H1 (cell line): ENCODE data around the gene MTF2. TPM values are rescaled to one million over a fixed set of nuclear protein-coding genes. Genes with fewer than 3 reads are reported as not detected.

Source experiments
- CTCF ChIA-PET: fragments of 300-600 bp; sonication (Branson Sonifier 250); formaldehyde crosslinking; loops from one replicate; lab custom pipeline; 2021; ENCODE audit not compliant: partially characterized antibody; lab: Charles Lee
- POLR2A ChIA-PET: fragments of 300-600 bp; sonication (Branson Sonifier 250); formaldehyde crosslinking; loops from one replicate; lab custom pipeline; 2021; ENCODE audit warnings: inconsistent platforms; ENCODE audit not compliant: partially characterized antibody; lab: Charles Lee
- DNase-seq, 2 experiments: peaks; one replicate each; pipeline versions ENCODE4 v3.0.0 to v3.0.0-alpha.2; 2010 to 2022; ENCODE audit warnings: low spot score in 2 of 2, low read depth in 1 of 2, mixed read lengths in 1 of 2
- FAIRE-seq: peaks from 2 replicates; lab custom pipeline; 2011; peaks lifted over from hg19 to GRCh38; lab: Jason Lieb, UNC
- H2AFZ ChIP-seq: 2 replicates; pipeline ENCODE4 v1.8.1; 2012; ENCODE audit warnings: low read length, inconsistent platforms
- H2AK5ac ChIP-seq: 2 replicates; pipeline ENCODE4 v1.6.1; 2013; ENCODE audit warnings: low read depth, low read length
- H2BK120ac ChIP-seq: replicated peaks from 2 replicates; pipeline ENCODE3; 2013; ENCODE audit warnings: low read depth, low read length, inconsistent platforms
- H2BK12ac ChIP-seq: 2 replicates; pipeline ENCODE4 v1.6.1; 2013; ENCODE audit warnings: low read depth, low read length
- H2BK15ac ChIP-seq: 2 replicates; pipeline ENCODE4 v1.6.1; 2013; ENCODE audit warnings: low read length
- H2BK20ac ChIP-seq: 2 replicates; pipeline ENCODE4 v1.6.1; 2013; ENCODE audit warnings: low read length
- H2BK5ac ChIP-seq: 2 replicates; pipeline ENCODE4 v1.6.1; 2013; ENCODE audit warnings: low read depth, low read length
- H3K14ac ChIP-seq: 2 replicates; pipeline ENCODE4 v1.6.1; 2013; ENCODE audit warnings: inconsistent platforms; ENCODE audit not compliant: insufficient read length
- H3K18ac ChIP-seq: 2 replicates; pipeline ENCODE4 v1.6.1; 2013; ENCODE audit warnings: low read length; ENCODE audit errors: extremely low read depth
- H3K23ac ChIP-seq: 2 replicates; pipeline ENCODE4 v1.6.1; 2013; ENCODE audit warnings: inconsistent platforms; ENCODE audit not compliant: insufficient read length
- H3K23me2 ChIP-seq: 2 replicates; pipeline ENCODE4 v1.6.1; 2013; ENCODE audit warnings: low read depth, low read length
- H3K27ac ChIP-seq: 2 replicates; pipeline ENCODE4 v1.6.1; 2011; ENCODE audit warnings: low read depth, low read length, inconsistent platforms
- H3K27me3 ChIP-seq, 4 experiments: replicated peaks in 1 of 4; 1 replicate in 1 of 4; 2 replicates in 3 of 4; pipeline versions ENCODE4 v1.6.1 to v1.8.1; 2011 to 2013; ENCODE audit warnings: low read length in 3 of 4, mild to moderate bottlenecking in 3 of 4, inconsistent platforms in 2 of 4, mixed read lengths in 2 of 4, moderate library complexity in 1 of 4; ENCODE audit not compliant: control insufficient read depth in 3 of 4, insufficient read depth in 3 of 4; ENCODE audit errors: extremely low read depth in 1 of 4
- H3K36me3 ChIP-seq, 4 experiments: 2 replicates each; pipeline versions ENCODE4 v1.6.1 to v1.8.1; 2011 to 2013; ENCODE audit warnings: mild to moderate bottlenecking in 4 of 4, low read length in 3 of 4, moderate library complexity in 2 of 4, control low read depth in 1 of 4, inconsistent platforms in 1 of 4; ENCODE audit not compliant: insufficient read depth in 4 of 4, control insufficient read depth in 2 of 4
- H3K4ac ChIP-seq: replicated peaks from 2 replicates; pipeline ENCODE3; 2013; ENCODE audit warnings: low read length, low read depth, mixed read lengths, inconsistent platforms; ENCODE audit not compliant: insufficient read length
- H3K4me1 ChIP-seq, 4 experiments: replicated peaks in 1 of 4; 1 replicate in 1 of 4; 2 replicates in 3 of 4; pipeline versions ENCODE4 v1.6.1 to v1.8.1; 2011 to 2013; ENCODE audit warnings: low read length in 3 of 4, inconsistent platforms in 2 of 4, mixed read lengths in 1 of 4; ENCODE audit not compliant: insufficient read depth in 4 of 4, control insufficient read depth in 3 of 4
- H3K4me2 ChIP-seq, 2 experiments: 2 replicates each; pipeline versions ENCODE4 v1.6.1 to v1.8.1; 2011 to 2013; ENCODE audit warnings: low read depth in 2 of 2, low read length in 2 of 2, control low read depth in 1 of 2, inconsistent platforms in 1 of 2, mild to moderate bottlenecking in 1 of 2; ENCODE audit not compliant: insufficient read depth in 1 of 2
- H3K4me3 ChIP-seq, 4 experiments: fragments of 200-600, 300-600 bp in 1 of 4; sonication (generic), shearing (Covaris generic), sonication (Bioruptor Twin) in 1 of 4; 2 replicates each; pipeline versions ENCODE4 v1.5.1 to v1.8.1; 2011 to 2016; ENCODE audit warnings: low read length in 4 of 4, low read depth in 3 of 4, control low read depth in 2 of 4, inconsistent platforms in 2 of 4, mild to moderate bottlenecking in 2 of 4, mixed read lengths in 1 of 4, moderate library complexity in 1 of 4; ENCODE audit not compliant: insufficient read depth in 2 of 4; ENCODE audit errors: extremely low read depth in 1 of 4
- H3K56ac ChIP-seq: replicated peaks from 2 replicates; pipeline ENCODE3; 2013; ENCODE audit warnings: low read depth, mild to moderate bottlenecking, mixed read lengths, low read length, inconsistent platforms; ENCODE audit not compliant: insufficient read length
- H3K79me1 ChIP-seq: 2 replicates; pipeline ENCODE4 v1.6.1; 2013; ENCODE audit warnings: low read depth, low read length, control low read depth
- H3K79me2 ChIP-seq, 2 experiments: 2 replicates each; pipeline versions ENCODE4 v1.6.1 to v1.8.1; 2012 to 2013; ENCODE audit warnings: low read length in 2 of 2, mild to moderate bottlenecking in 2 of 2, inconsistent platforms in 1 of 2; ENCODE audit not compliant: insufficient read depth in 2 of 2, control insufficient read depth in 1 of 2
- H3K9ac ChIP-seq, 4 experiments: replicated peaks in 1 of 4; 1 replicate in 1 of 4; 2 replicates in 3 of 4; pipeline versions ENCODE4 v1.6.1 to v1.8.1; 2011 to 2013; ENCODE audit warnings: low read depth in 3 of 4, low read length in 3 of 4, control low read depth in 2 of 4, mild to moderate bottlenecking in 2 of 4, moderate library complexity in 2 of 4, inconsistent platforms in 1 of 4; ENCODE audit errors: extremely low read depth in 1 of 4
- H3K9me3 ChIP-seq, 2 experiments: 2 replicates each; pipeline versions ENCODE4 v1.6.1 to v1.8.1; 2012 to 2013; ENCODE audit warnings: mild to moderate bottlenecking in 2 of 2, moderate library complexity in 2 of 2, control low read depth in 1 of 2, inconsistent platforms in 1 of 2, low read depth in 1 of 2, low read length in 1 of 2, mixed read lengths in 1 of 2; ENCODE audit not compliant: insufficient read depth in 2 of 2
- H4K20me1 ChIP-seq, 2 experiments: replicated peaks in 1 of 2; 2 replicates each; pipeline versions ENCODE3 to v1.8.1; 2011 to 2013; ENCODE audit warnings: inconsistent platforms in 2 of 2, low read length in 2 of 2, mild to moderate bottlenecking in 1 of 2; ENCODE audit not compliant: insufficient read depth in 2 of 2, control insufficient read depth in 1 of 2
- H4K5ac ChIP-seq: 2 replicates; pipeline ENCODE4 v1.6.1; 2013; ENCODE audit warnings: low read length, low read depth, mixed read lengths, inconsistent platforms; ENCODE audit not compliant: insufficient read length
- H4K8ac ChIP-seq: 2 replicates; pipeline ENCODE4 v1.8.0; 2013; ENCODE audit warnings: mild to moderate bottlenecking, moderate library complexity, low read length, inconsistent platforms; ENCODE audit not compliant: insufficient read depth; ENCODE audit errors: extremely low read depth
- H4K91ac ChIP-seq: replicated peaks from 2 replicates; pipeline ENCODE3; 2013; ENCODE audit warnings: low read length, mixed read lengths, inconsistent platforms; ENCODE audit not compliant: insufficient read length
- HDAC2 ChIP-seq, 2 experiments: fragments of 300-600 bp in 1 of 2; sonication (generic) in 1 of 2; IDR thresholded peaks; 2 replicates each; pipeline ENCODE4 v1.6.1; 2011 to 2012; ENCODE audit warnings: low read depth in 2 of 2, low read length in 2 of 2, mild to moderate bottlenecking in 2 of 2, moderate library complexity in 2 of 2, borderline replicate concordance in 1 of 2, inconsistent platforms in 1 of 2
- WGBS, 2 experiments: shearing (Covaris generic) in 1 of 2; methylation state at CpG; one replicate each; pipeline versions ENCODE4 v1.1.6 to v1.1.7; 2013 to 2015; ENCODE audit warnings: low lambda C conversion rate in 2 of 2, mixed read lengths in 2 of 2, inconsistent platforms in 1 of 2, low coverage in 1 of 2, missing lambda C conversion rate in 1 of 2; ENCODE audit not compliant: insufficient replicate concordance in 2 of 2, insufficient coverage in 1 of 2, insufficient read length in 1 of 2; ENCODE audit errors: extremely low coverage in 1 of 2, missing lambda C conversion rate in 1 of 2; 5-methylcytosine and 5-hydroxymethylcytosine counted together
- polyA plus RNA-seq, 7 experiments: library from polyadenylated mRNA; depleted of rRNA in 3 of 7; stranded (reverse) in 5 of 7; unstranded in 2 of 7; fragments of >200 nt in 5 of 7; fragments of 200-250 nt in 2 of 7; gene quantifications; 1 replicate in 5 of 7; 2 replicates in 1 of 7; 4 replicates in 1 of 7; pipeline versions ENCODE4 v1.2.1 to v1.2.3, GENCODE V29; 2011 to 2013; ENCODE audit warnings: missing spikeins in 2 of 7, mixed read lengths in 2 of 7
- total RNA-seq: library from RNA; stranded (reverse); fragmentation: NEBNext Ultra II Directional; extraction: Animal tissue kit (Norgen Biotek cat#: 25700); gene quantifications from 2 replicates; pipeline ENCODE4 v1.2.1, GENCODE V29; 2021

Gene MTF2
- total and polyA plus RNA-seq, 2 of the 8 experiments (the other 6 are each of a cell fraction or from before 2014, with no cell fraction given), result 72.1 to 102 TPM

DNA sequence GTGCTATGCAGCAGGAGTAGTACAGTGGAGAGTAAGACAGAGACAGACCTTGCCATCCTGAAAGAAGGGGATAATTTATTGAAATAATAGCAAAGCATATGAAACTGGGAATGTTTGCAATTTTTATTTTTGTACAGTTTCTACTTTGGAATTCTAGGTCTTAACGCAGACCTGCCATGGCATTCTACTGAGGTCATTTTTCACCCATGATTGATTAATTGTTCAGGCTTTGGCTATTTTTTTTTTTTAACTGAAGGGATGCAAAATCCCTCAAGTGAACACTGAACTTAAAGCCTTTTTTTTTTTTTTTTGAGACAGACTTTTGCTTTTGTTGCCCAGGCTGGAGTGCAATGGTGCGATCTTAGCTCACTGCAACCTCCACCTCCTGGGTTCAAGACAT lies 27.1 kb downstream of the MTF2 start:
- Histone ChIP-seq H4K8ac (no peak overlapping the region), H2BK15ac (no peak overlapping the region), H3K4me3 (no peak overlapping the region), H3K4ac (no peak overlapping the region), H3K4me1 (peaks cover 0 to 5% (median 2%) of the 10 kb centered on the region in 4 experiments; a peak in 3 of 7 replicates), H4K5ac (no peak overlapping the region), H3K79me1 (0 out of 2 replicates have a peak, but pooled peaks cover 2% of the 10 kb centered on the region), H2BK120ac (no peak overlapping the region), H2AK5ac (no peak overlapping the region), H2BK20ac (no peak overlapping the region), H3K23me2 (no peaks in the 10 kb centered on the region; the same call in 1 of the 2 replicates), H4K91ac (no peak overlapping the region), H3K9me3 (no peaks in the 10 kb centered on the region), H4K20me1 (peaks cover 19 to 30% of the 10 kb centered on the region in 2 experiments), H3K36me3 (peaks cover 0 to 28% (median 3%) of the 10 kb centered on the region in 4 experiments; a peak in 2 of 8 replicates), H3K27ac (no peak overlapping the region), H2BK5ac (no peak overlapping the region), H2BK12ac (no peak overlapping the region), H3K23ac (no peak overlapping the region), H2AFZ (no peak overlapping the region), H3K4me2 (no peak overlapping the region), H3K9ac (no peak overlapping the region), H3K56ac (no peak overlapping the region), H3K18ac (no peak overlapping the region), H3K27me3 (no peaks in the 10 kb centered on the region), H3K79me2 (peaks cover 40 to 99% of the 10 kb centered on the region in 2 experiments), H3K14ac (no peak overlapping the region)
- CTCF ChIA-PET, result no interaction called here
- FAIRE-seq (no peak), DNase-seq (no peak)
- 90% methylated on average over 2 of the region's 2 CpGs; no CpG with 5 or more reads in 1 of the 2 experiments for WGBS, 2 experiments
- POLR2A ChIA-PET, result interaction anchor here (1.5 kb wide), 1 partner anchor 18 kb away, joined by 5 read pairs; no protein-coding TSS in a partner anchor
- no peak for TF ChIP-seq HDAC2 (IDR thresholded peaks at IDR 0.05; ENCODE audit: borderline replicate concordance in 1 of 2, low read depth in 2 of 2, low read length in 2 of 2)
